ENCODE measurements around the gene LRRC40.

The LRRC40 gene

GRCh38 chr1:70195342-70195741 is 10.0 kb downstream of the LRRC40 start:
- Histone ChIP-seq H3K4me1 (ENCODE audit: control insufficient read depth, insufficient read depth, low read length) (no peaks in the 10 kb centered on the region), H3K4me3 (ENCODE audit: low read depth, low read length) (no peak overlapping the region), H3K27ac (ENCODE audit: extremely low read depth, low read depth, low read length) (no peak overlapping the region), H3K36me3 (ENCODE audit: control insufficient read depth in 2 of 2, insufficient read depth in 1 of 2, low read length in 2 of 2) (no peaks in the 10 kb centered on the region), H3K9me3 (ENCODE audit: control insufficient read depth, insufficient read depth, low read depth, low read length) (no peaks in the 10 kb centered on the region)
- no peak for TF ChIP-seq ZNF280D (tag by site-specific recombination; IDR thresholded peaks at IDR 0.05)
- TF ChIP-seq ZNF776 (tag by site-specific recombination; IDR thresholded peaks at IDR 0.05; ENCODE audit: borderline replicate concordance), result no peak
- no peak for TF ChIP-seq ZNF335 (tag by site-specific recombination; conservative IDR thresholded peaks at IDR 0.05)
- TF ChIP-seq ZSCAN16 (tag by site-specific recombination; IDR thresholded peaks at IDR 0.05), result no peak
- no peak for TF ChIP-seq MZF1 (tag by site-specific recombination; IDR thresholded peaks at IDR 0.05; ENCODE audit: borderline replicate concordance)
- no peak for TF ChIP-seq ZNF114 (tag by site-specific recombination; IDR thresholded peaks at IDR 0.05)
- TF ChIP-seq ZNF398 (tag by site-specific recombination; IDR thresholded peaks at IDR 0.05), result no peak
- POLR2A ChIA-PET, result no interaction called here
- CTCF ChIA-PET, result interaction anchor here (0.7 kb wide), 1 partner anchor 62 kb away, joined by 3 read pairs; no protein-coding TSS in a partner anchor

GRCh38 chr1:70194601-70195000 is 10.8 kb downstream of the LRRC40 start:
- ChIA-PET CTCF (interaction anchor here (0.7 to 1.0 kb wide), 2 partner anchors 62 to 334 kb away, joined by 3 read pairs; no protein-coding TSS in a partner anchor), POLR2A (no interaction called here)
- no peaks in the 10 kb centered on the region for H3K36me3 ChIP-seq (ENCODE audit: control insufficient read depth in 2 of 2, insufficient read depth in 1 of 2, low read length in 2 of 2)
- H3K9me3 ChIP-seq (ENCODE audit: control insufficient read depth, insufficient read depth, low read depth, low read length), result no peaks in the 10 kb centered on the region
- H3K4me3 ChIP-seq (ENCODE audit: low read depth, low read length), result no peak overlapping the region
- H3K27ac ChIP-seq (ENCODE audit: extremely low read depth, low read depth, low read length), result no peak overlapping the region
- no peaks in the 10 kb centered on the region for H3K4me1 ChIP-seq (ENCODE audit: control insufficient read depth, insufficient read depth, low read length)
- TF ChIP-seq OSR2 (tag by site-specific recombination; IDR thresholded peaks at IDR 0.05) (no peak), ZNF621 (tag by site-specific recombination; IDR thresholded peaks at IDR 0.05) (no peak), BCL6B (tag by site-specific recombination; IDR thresholded peaks at IDR 0.05) (no peak), ZNF280C (tag by site-specific recombination; IDR thresholded peaks at IDR 0.05) (no peak), INSM2 (tag by site-specific recombination; IDR thresholded peaks at IDR 0.05) (no peak), KLF8 (tag by site-specific recombination; IDR thresholded peaks at IDR 0.05) (no peak), ZNF140 (tag by site-specific recombination; IDR thresholded peaks at IDR 0.05) (no peak), SP3 (tag by site-specific recombination; IDR thresholded peaks at IDR 0.05) (no peak), ZNF37A (tag by site-specific recombination; IDR thresholded peaks at IDR 0.05) (no peak), KLF17 (tag by site-specific recombination; IDR thresholded peaks at IDR 0.05) (no peak), ZEB2 (tag by site-specific recombination; IDR thresholded peaks at IDR 0.05) (no peak), ZSCAN5A (tag by site-specific recombination; IDR thresholded peaks at IDR 0.05) (no peak), ZNF132 (tag by site-specific recombination; IDR thresholded peaks at IDR 0.05; ENCODE audit: borderline replicate concordance) (no peak), ZNF664 (tag by site-specific recombination; IDR thresholded peaks at IDR 0.05) (no peak), ZBTB48 (tag by site-specific recombination; IDR thresholded peaks at IDR 0.05) (no peak), SCRT1 (tag by site-specific recombination; IDR thresholded peaks at IDR 0.05; ENCODE audit: borderline replicate concordance) (no peak)

Data from HEK293 (cell line).